Tibial nerve (tissue), 4 donors: ENCODE results near the gene UAP1.

ENCODE experiments used
- EP300 ChIP-seq, 2 donors: sonication (generic); formaldehyde crosslinking; IDR thresholded peaks; one replicate each; pipeline ENCODE4 v1.6.1; 2017; ENCODE audit warnings: antibody characterized with exemption in 2 of 2, mild to moderate bottlenecking in 1 of 2
- TF ChIP-seq, protein P1 (sequence below), 5 experiments: fragments of 200-600 bp in 3 of 5; fragments of 450-650 bp in 2 of 5; sonication (generic) in 3 of 5; IDR thresholded peaks; one replicate each; pipeline ENCODE4 v1.5.1; 2016 to 2019; ENCODE audit warnings: antibody characterized with exemption in 5 of 5, mild to moderate bottlenecking in 3 of 5, moderate library complexity in 2 of 5

DNA sequence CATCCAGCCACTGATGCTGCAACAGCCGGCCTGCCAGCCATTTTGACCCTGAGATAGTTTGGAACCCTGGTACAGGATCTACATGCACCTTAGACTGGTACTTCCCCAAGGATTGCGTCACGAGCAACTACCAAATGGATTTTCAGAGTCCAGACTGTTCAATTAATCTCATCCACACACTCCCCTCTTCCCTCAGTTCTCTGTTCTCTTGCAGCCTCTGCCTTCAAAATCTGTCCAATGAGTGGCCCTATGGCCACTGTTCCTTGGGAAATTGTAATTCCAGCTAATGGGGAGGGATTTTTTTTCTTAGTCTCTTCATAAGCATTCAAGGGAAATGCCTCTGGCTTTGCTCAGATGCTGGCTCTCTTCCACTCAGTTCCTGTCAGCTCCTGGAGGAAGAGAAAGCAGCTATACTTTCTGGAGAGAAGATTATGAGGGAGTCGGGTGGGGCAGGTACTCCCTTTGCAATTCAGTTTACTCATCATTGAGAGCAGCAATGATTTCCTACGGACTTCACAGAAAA is 19.8 kb upstream of the UAP1 start:
- TF ChIP-seq EP300 (IDR thresholded peaks at IDR 0.05) = peak in 1 of 2 donors; percentile 49
- TF ChIP-seq, protein P1, sequence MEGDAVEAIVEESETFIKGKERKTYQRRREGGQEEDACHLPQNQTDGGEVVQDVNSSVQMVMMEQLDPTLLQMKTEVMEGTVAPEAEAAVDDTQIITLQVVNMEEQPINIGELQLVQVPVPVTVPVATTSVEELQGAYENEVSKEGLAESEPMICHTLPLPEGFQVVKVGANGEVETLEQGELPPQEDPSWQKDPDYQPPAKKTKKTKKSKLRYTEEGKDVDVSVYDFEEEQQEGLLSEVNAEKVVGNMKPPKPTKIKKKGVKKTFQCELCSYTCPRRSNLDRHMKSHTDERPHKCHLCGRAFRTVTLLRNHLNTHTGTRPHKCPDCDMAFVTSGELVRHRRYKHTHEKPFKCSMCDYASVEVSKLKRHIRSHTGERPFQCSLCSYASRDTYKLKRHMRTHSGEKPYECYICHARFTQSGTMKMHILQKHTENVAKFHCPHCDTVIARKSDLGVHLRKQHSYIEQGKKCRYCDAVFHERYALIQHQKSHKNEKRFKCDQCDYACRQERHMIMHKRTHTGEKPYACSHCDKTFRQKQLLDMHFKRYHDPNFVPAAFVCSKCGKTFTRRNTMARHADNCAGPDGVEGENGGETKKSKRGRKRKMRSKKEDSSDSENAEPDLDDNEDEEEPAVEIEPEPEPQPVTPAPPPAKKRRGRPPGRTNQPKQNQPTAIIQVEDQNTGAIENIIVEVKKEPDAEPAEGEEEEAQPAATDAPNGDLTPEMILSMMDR (IDR thresholded peaks at IDR 0.05) = no peak
